A172 (cell line): ENCODE results near the gene NF1. TPM values are rescaled to one million over a fixed set of nuclear protein-coding genes. Genes with fewer than 3 reads are reported as not detected.
"Not testable (repeated sequence)": the region's sequence is repeated elsewhere in the genome, so short reads cannot be mapped to it uniquely, and the experiment has no call there.

Source experiments
- DNase-seq: peaks from one replicate; pipeline ENCODE4 v3.0.0-alpha.2; 2015; ENCODE audit warnings: low spot score
- total RNA-seq: library from RNA; depleted of rRNA; stranded (reverse); fragments of >200 nt; shearing (Covaris generic); gene quantifications from 2 replicates; pipeline ENCODE4 v1.2.3, GENCODE V29; 2014; rRNA removed

NF1 gene
- total RNA-seq: 28.4 and 32.7 TPM in 2 replicates

GRCh38 chr17:31094600-31095235 lies at the start of gene NF1:
Gene NF1, plus strand, starts transcription at chr17:31094977. Its CDS starts 333 bp downstream, at chr17:31095310.
- DNase-seq: peak; percentile 97

GRCh38 chr17:31046856-31047425 lies 47.8 kb upstream of the NF1 start:
- DNase-seq: not testable (repeated sequence)

- DNase-seq: no peak
Measured at GRCh38 chr17:31048142-31048541, 46.6 kb upstream of the NF1 start.

- no peak for DNase-seq
Measured at GRCh38 chr17:31048780-31049179, 46.0 kb upstream of the NF1 start.

- DNase-seq: no peak
Measured at GRCh38 chr17:31050948-31051347, 43.8 kb upstream of the NF1 start.

GRCh38 chr17:31051506-31051905 lies 43.3 kb upstream of the NF1 start:
- DNase-seq: no peak

- DNase-seq: peak; percentile 96
Measured at GRCh38 chr17:31052187-31052889, 42.4 kb upstream of the NF1 start.

- no peak for DNase-seq
Measured at GRCh38 chr17:31053071-31053470, 41.7 kb upstream of the NF1 start.

- DNase-seq: no peak
Measured at GRCh38 chr17:31054761-31055160, 40.0 kb upstream of the NF1 start.

- DNase-seq: no peak
Measured at GRCh38 chr17:31058976-31059375, 35.8 kb upstream of the NF1 start.

- DNase-seq: no peak
Measured at GRCh38 chr17:31060791-31061550, 33.8 kb upstream of the NF1 start.

- peak; percentile 8 for DNase-seq
Measured at GRCh38 chr17:31061678-31062077, 33.1 kb upstream of the NF1 start.

- DNase-seq: no peak
Measured at GRCh38 chr17:31062346-31062745, 32.4 kb upstream of the NF1 start.

- DNase-seq: no peak
Measured at GRCh38 chr17:31064707-31065106, 30.1 kb upstream of the NF1 start.

GRCh38 chr17:31067691-31068184 lies 27.0 kb upstream of the NF1 start:
- peak; percentile 89 for DNase-seq

GRCh38 chr17:31068291-31068690 lies 26.5 kb upstream of the NF1 start:
- peak; percentile 70 for DNase-seq

- DNase-seq: no peak
Measured at GRCh38 chr17:31072186-31072585, 22.6 kb upstream of the NF1 start.

- DNase-seq: no peak
Measured at GRCh38 chr17:31073411-31073810, 21.4 kb upstream of the NF1 start.

- DNase-seq: peak; percentile 62
Measured at GRCh38 chr17:31074772-31075555, 19.8 kb upstream of the NF1 start.

- DNase-seq: peak; percentile 48
Measured at GRCh38 chr17:31078290-31078689, 16.5 kb upstream of the NF1 start.

- no peak for DNase-seq
Measured at GRCh38 chr17:31079731-31080130, 15.0 kb upstream of the NF1 start.
